GM23248 (cell line): ENCODE measurements around the gene MARK3.

ENCODE experiments used
- EZH2 ChIP-seq: fragments of 200-600 bp; sonication (generic); IDR thresholded peaks from 2 replicates; pipeline ENCODE4 v1.6.1; 2018; ENCODE audit warnings: antibody characterized with exemption, mild to moderate bottlenecking; ENCODE audit not compliant: insufficient read depth, poor library complexity, severe bottlenecking
- EZH2phosphoT487 ChIP-seq: fragments of 200-600 bp; sonication (generic); IDR thresholded peaks from 2 replicates; pipeline ENCODE4 v1.6.1; 2018; ENCODE audit warnings: antibody characterized with exemption, moderate library complexity, mild to moderate bottlenecking, low read depth; ENCODE audit not compliant: insufficient read depth

GRCh38 chr14:103436533-103436932, 51.3 kb downstream of the MARK3 start:
- TF ChIP-seq EZH2phosphoT487 (no peak), EZH2 (no peak)
